A673 (cell line): ENCODE results near the gene RING1. TPM values are rescaled to one million over a fixed set of nuclear protein-coding genes. Genes with fewer than 3 reads are reported as not detected.

Experiments
- BruUV-seq: library from RNA; stranded (reverse); fragments of 400-500 nt; replicated peaks from 2 replicates; lab custom pipeline; 2021; lab: Mats Ljungman, UMichigan
- CTCF ChIA-PET: fragments of 300-600 bp; sonication (Branson Sonifier 250); formaldehyde crosslinking; loops from one replicate; lab custom pipeline; 2022; ENCODE audit warnings: antibody characterized with exemption; lab: Charles Lee
- POLR2A ChIA-PET: fragments of 300-600 bp; sonication (Branson Sonifier 250); formaldehyde crosslinking; loops from one replicate; lab custom pipeline; 2022; ENCODE audit warnings: antibody characterized with exemption; ENCODE audit not compliant: low non-redundant PET; lab: Charles Lee
- DNase-seq: peaks from one replicate; pipeline ENCODE4 v3.0.0-alpha.2; 2015; ENCODE audit warnings: low spot score
- H3K27ac ChIP-seq: fragments of 200-600 bp; sonication (generic); 2 replicates; pipeline ENCODE4 v1.5.1; 2016; ENCODE audit warnings: mixed run types, low read depth, mild to moderate bottlenecking, mixed read lengths, antibody characterized with exemption, low read length; ENCODE audit not compliant: poor library complexity, severe bottlenecking
- H3K27me3 ChIP-seq: fragments of 200-600 bp; sonication (generic); replicated peaks from 2 replicates; pipeline ENCODE4 v1.6.1; 2017; ENCODE audit warnings: mixed run types, low read depth, mild to moderate bottlenecking, mixed read lengths, antibody characterized with exemption, low read length; ENCODE audit not compliant: insufficient read depth, poor library complexity
- H3K36me3 ChIP-seq: fragments of 200-600 bp; sonication (generic); 2 replicates; pipeline ENCODE4 v1.6.1; 2016; ENCODE audit warnings: mixed run types, mild to moderate bottlenecking, mixed read lengths, antibody characterized with exemption, low read length; ENCODE audit not compliant: insufficient read depth, poor library complexity, severe bottlenecking
- H3K4me1 ChIP-seq: fragments of 200-600 bp; sonication (generic); 2 replicates; pipeline ENCODE4 v1.6.1; 2017; ENCODE audit warnings: mixed run types, mild to moderate bottlenecking, mixed read lengths, antibody characterized with exemption, low read length; ENCODE audit not compliant: insufficient read depth, poor library complexity, severe bottlenecking
- H3K4me3 ChIP-seq: fragments of 200-600 bp; sonication (generic); 2 replicates; pipeline ENCODE4 v1.5.1; 2016; ENCODE audit warnings: low read depth, mixed run types, mild to moderate bottlenecking, mixed read lengths, low read length; ENCODE audit not compliant: poor library complexity, severe bottlenecking
- H3K9me3 ChIP-seq: fragments of 200-600 bp; sonication (generic); 2 replicates; pipeline ENCODE4 v1.6.1; 2016; ENCODE audit warnings: mixed run types, low read depth, mild to moderate bottlenecking, mixed read lengths, antibody characterized with exemption, low read length; ENCODE audit not compliant: poor library complexity, severe bottlenecking
- CTCF ChIP-seq: fragments of 300-800, 200-600 bp; sonication (generic); conservative IDR thresholded peaks from 2 replicates; pipeline ENCODE4 v1.5.1; 2017; ENCODE audit warnings: low read depth, mild to moderate bottlenecking, antibody characterized with exemption, low read length, moderate library complexity, mixed read lengths
- EZH2 ChIP-seq: fragments of 200-600 bp; sonication (generic); IDR thresholded peaks from 2 replicates; pipeline ENCODE4 v1.6.1; 2017; ENCODE audit warnings: borderline replicate concordance, low read depth, mild to moderate bottlenecking, mixed read lengths, antibody characterized with exemption, low read length; ENCODE audit not compliant: poor library complexity, severe bottlenecking
- intact Hi-C: fragments of 100-400 bp; cut with micrococcal nuclease; formaldehyde crosslinking; loops from one replicate; pipeline ENCODE4 v1.10.0; 2022; ENCODE audit not compliant: unreplicated experiment
- total RNA-seq: library from RNA; stranded (reverse); gene quantifications from 2 replicates; pipeline ENCODE4 v1.2.3, GENCODE V29; 2021

Gene RING1
- total RNA-seq, 1 experiment from 2014 or later = 43.3 TPM

GRCh38 chr6:33168639-33169038 is 39.7 kb upstream of the RING1 start:
- Histone ChIP-seq H3K27me3 (no peaks in the 10 kb centered on the region), H3K4me1 (no peaks in the 10 kb centered on the region), H3K27ac (no peak overlapping the region), H3K36me3 (no peaks in the 10 kb centered on the region), H3K4me3 (no peak overlapping the region), H3K9me3 (no peaks in the 10 kb centered on the region)
- CTCF ChIA-PET = no interaction called here
- intact Hi-C loops = no loop called here
- POLR2A ChIA-PET = no interaction called here
- DNase-seq = no peak
- BruUV-seq = no TSS peak
- TF ChIP-seq EZH2 = no peak
- no peak for TF ChIP-seq CTCF

- CTCF ChIA-PET = no interaction called here
Observed at GRCh38 chr6:33169291-33170175, 38.8 kb upstream of the RING1 start.

More at GRCh38 chr6:33169291-33170175, 38.8 kb upstream of the RING1 start:
- intact Hi-C loops = no loop called here
- Histone ChIP-seq H3K4me1 (no peaks in the 10 kb centered on the region), H3K4me3 (no peak overlapping the region), H3K36me3 (no peaks in the 10 kb centered on the region), H3K27me3 (no peaks in the 10 kb centered on the region), H3K27ac (no peak overlapping the region), H3K9me3 (no peaks in the 10 kb centered on the region)
- BruUV-seq = no TSS peak
- POLR2A ChIA-PET = no interaction called here
- no peak for DNase-seq
- TF ChIP-seq EZH2 (no peak), CTCF (no peak)
